ENCODE data around the gene CTNNA3. TPM values are rescaled to one million over a fixed set of nuclear protein-coding genes. Genes with fewer than 3 reads are reported as not detected.
A peak's percentile ranks its signal among the peaks of the same experiment; 100 is the strongest.

The CTNNA3 gene
- total and polyA plus RNA-seq, 2 of the 4 experiments (the other 2 are of a cell fraction), result 0.19 to 0.90 TPM

DNA sequence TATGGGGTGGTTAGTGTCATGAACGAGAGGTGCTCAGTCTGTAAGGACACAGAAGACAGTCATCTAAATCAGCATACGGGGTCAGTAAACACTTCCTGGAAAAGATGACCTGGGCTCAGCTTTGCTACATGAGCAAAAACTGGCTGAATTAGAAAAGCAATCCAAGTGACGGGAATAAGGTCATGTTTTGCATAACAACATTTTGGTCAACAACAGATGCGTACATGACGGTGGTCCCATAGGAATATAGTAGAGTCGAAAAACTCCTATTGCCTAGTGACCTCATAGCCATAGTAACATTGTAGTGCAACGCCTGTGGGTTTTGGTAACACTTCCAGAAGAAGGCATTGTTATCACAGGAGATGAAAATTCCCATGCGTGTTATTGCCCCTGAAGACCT is 92.9 kb downstream of the CTNNA3 start:
- Histone ChIP-seq H2AK9ac (replicated peaks; ENCODE audit: low read depth, low read length, poor library complexity) (no peak overlapping the region), H3K14ac (replicated peaks; ENCODE audit: low read depth, low read length) (peak overlapping the region; percentile 30; the same call in 1 of the 2 replicates), H3K36me3 (ENCODE audit: control insufficient read depth, insufficient read depth, low read length) (no peaks in the 10 kb centered on the region), H2BK5ac (ENCODE audit: low read depth, low read length, poor library complexity, severe bottlenecking) (peak overlapping the region; percentile 88), H3K4ac (ENCODE audit: low read depth, low read length) (peak overlapping the region; percentile 63; the same call in 1 of the 2 replicates), H3K79me1 (ENCODE audit: low read depth in 1 of 2, low read length in 2 of 2) (no peaks in the 10 kb centered on the region), H4K8ac (ENCODE audit: low read depth in 2 of 2, low read length in 2 of 2) (peak overlapping the region; percentile 11 to 73; a peak in 3 of 4 replicates), H3K56ac (ENCODE audit: extremely low read depth, insufficient read depth, low read length) (no peak overlapping the region), H2BK120ac (ENCODE audit: low read depth, low read length) (peak overlapping the region; percentile 15), H3K9me3 (ENCODE audit: control insufficient read depth, insufficient read depth, low read length) (no peaks in the 10 kb centered on the region), H3K18ac (ENCODE audit: low read depth, low read length) (peak overlapping the region; percentile 95), H2AFZ (replicated peaks; ENCODE audit: low read length, poor library complexity) (no peak overlapping the region), H3K27me3 (ENCODE audit: control insufficient read depth, insufficient read depth, low read length) (no peaks in the 10 kb centered on the region), H2BK20ac (ENCODE audit: low read depth, low read length) (peak overlapping the region; percentile 64), H3K27ac (ENCODE audit: insufficient read depth, low read length) (peak overlapping the region; percentile 71; the same call in 1 of the 2 replicates), H2BK15ac (ENCODE audit: low read depth, low read length) (peak overlapping the region; percentile 48; the same call in 2 of the 3 replicates), H4K5ac (ENCODE audit: low read depth, low read length) (peak overlapping the region; percentile 87; the same call in 1 of the 2 replicates), H3K23ac (ENCODE audit: low read depth, low read length) (peak overlapping the region; percentile 11; the same call in 1 of the 2 replicates), H3K4me3 (ENCODE audit: insufficient read depth, low read depth, low read length) (no peak overlapping the region), H3K9me1 (ENCODE audit: insufficient read depth, low read length) (peaks cover 10% of the 10 kb centered on the region), H3K4me2 (ENCODE audit: low read depth, low read length) (peak overlapping the region; percentile 36; the same call in 1 of the 2 replicates), H4K20me1 (ENCODE audit: insufficient read depth, low read length) (no peaks in the 10 kb centered on the region), H3K9ac (ENCODE audit: low read depth, low read length) (no peak overlapping the region), H4K91ac (ENCODE audit: insufficient read depth, low read depth, low read length) (peak overlapping the region; percentile 53; the same call in 1 of the 2 replicates), H2AK5ac (ENCODE audit: low read depth, low read length) (peak overlapping the region; percentile 27), H3K4me1 (ENCODE audit: control insufficient read depth, insufficient read depth, low read length) (peaks cover 11% of the 10 kb centered on the region)
- BruUV-seq (replicated peaks), result no TSS peak
- intact Hi-C loops (cut with micrococcal nuclease), result no loop called here
- 33% methylated on average over 1 of the region's 8 CpGs; no CpG with 5 or more reads in 1 of the 2 experiments for WGBS, 2 experiments (ENCODE audit: extremely low coverage in 2 of 2, insufficient read length in 1 of 2)
- dilution Hi-C loops (cut with HindIII; ENCODE audit: low sequenced_read_pairs, unreplicated experiment), result no loop called here
- ChIA-PET POLR2A (ENCODE audit: unreplicated experiment) (no interaction called here), CTCF (interaction anchor here (0.5 kb wide), 1 partner anchor 395 kb away, joined by 3 read pairs; no protein-coding TSS in a partner anchor)
- in situ Hi-C loops (cut with MboI; ENCODE audit: low sequenced_read_pairs), result no loop called here
- DNase-seq, result no peak
- TF ChIP-seq MAZ (IDR thresholded peaks at IDR 0.05; ENCODE audit: borderline replicate concordance, low read depth, low read length) (no peak), CHD1 (IDR thresholded peaks at IDR 0.05; ENCODE audit: low read depth, low read length) (no peak), CEBPB (IDR thresholded peaks at IDR 0.05; ENCODE audit: low read depth, low read length) (no peak), RAD21 (IDR thresholded peaks at IDR 0.05; ENCODE audit: low read length) (no peak), POLR2A (IDR thresholded peaks at IDR 0.05; ENCODE audit: low read depth, low read length) (no peak), MAFK (IDR thresholded peaks at IDR 0.05; ENCODE audit: low read depth, low read length) (no peak), BHLHE40 (IDR thresholded peaks at IDR 0.05; ENCODE audit: low read depth, low read length) (no peak), NFE2L2 (IDR thresholded peaks at IDR 0.05; ENCODE audit: low read depth, low read length) (no peak), MXI1 (IDR thresholded peaks at IDR 0.05; ENCODE audit: borderline replicate concordance, low read depth, low read length) (no peak), RCOR1 (IDR thresholded peaks at IDR 0.05; ENCODE audit: insufficient replicate concordance, low read length) (no peak), FOS (IDR thresholded peaks at IDR 0.05; ENCODE audit: low read depth, low read length) (no peak), RFX5 (IDR thresholded peaks at IDR 0.05; ENCODE audit: low read depth, low read length) (no peak)
- TF ChIP-seq, protein P1, sequence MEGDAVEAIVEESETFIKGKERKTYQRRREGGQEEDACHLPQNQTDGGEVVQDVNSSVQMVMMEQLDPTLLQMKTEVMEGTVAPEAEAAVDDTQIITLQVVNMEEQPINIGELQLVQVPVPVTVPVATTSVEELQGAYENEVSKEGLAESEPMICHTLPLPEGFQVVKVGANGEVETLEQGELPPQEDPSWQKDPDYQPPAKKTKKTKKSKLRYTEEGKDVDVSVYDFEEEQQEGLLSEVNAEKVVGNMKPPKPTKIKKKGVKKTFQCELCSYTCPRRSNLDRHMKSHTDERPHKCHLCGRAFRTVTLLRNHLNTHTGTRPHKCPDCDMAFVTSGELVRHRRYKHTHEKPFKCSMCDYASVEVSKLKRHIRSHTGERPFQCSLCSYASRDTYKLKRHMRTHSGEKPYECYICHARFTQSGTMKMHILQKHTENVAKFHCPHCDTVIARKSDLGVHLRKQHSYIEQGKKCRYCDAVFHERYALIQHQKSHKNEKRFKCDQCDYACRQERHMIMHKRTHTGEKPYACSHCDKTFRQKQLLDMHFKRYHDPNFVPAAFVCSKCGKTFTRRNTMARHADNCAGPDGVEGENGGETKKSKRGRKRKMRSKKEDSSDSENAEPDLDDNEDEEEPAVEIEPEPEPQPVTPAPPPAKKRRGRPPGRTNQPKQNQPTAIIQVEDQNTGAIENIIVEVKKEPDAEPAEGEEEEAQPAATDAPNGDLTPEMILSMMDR (conservative IDR thresholded peaks at IDR 0.05; ENCODE audit: low read depth, low read length), result no peak
- TF ChIP-seq, protein P2, sequence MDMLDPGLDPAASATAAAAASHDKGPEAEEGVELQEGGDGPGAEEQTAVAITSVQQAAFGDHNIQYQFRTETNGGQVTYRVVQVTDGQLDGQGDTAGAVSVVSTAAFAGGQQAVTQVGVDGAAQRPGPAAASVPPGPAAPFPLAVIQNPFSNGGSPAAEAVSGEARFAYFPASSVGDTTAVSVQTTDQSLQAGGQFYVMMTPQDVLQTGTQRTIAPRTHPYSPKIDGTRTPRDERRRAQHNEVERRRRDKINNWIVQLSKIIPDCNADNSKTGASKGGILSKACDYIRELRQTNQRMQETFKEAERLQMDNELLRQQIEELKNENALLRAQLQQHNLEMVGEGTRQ (IDR thresholded peaks at IDR 0.05; ENCODE audit: low read depth, low read length), result no peak
- ATAC-seq (ENCODE audit: low read depth), result no peak
